Fibroblast of mammary gland (primary cell): ENCODE measurements around the gene PVALEF.

Experiments used
- DNase-seq: peaks from one replicate; pipeline ENCODE4 v3.0.0-alpha.2; 2010; ENCODE audit warnings: low read depth
- H3K4me3 ChIP-seq: 2 replicates; pipeline ENCODE4 v1.5.1; 2011; ENCODE audit warnings: low read depth, mild to moderate bottlenecking, low read length, moderate library complexity; ENCODE audit not compliant: control insufficient read depth
- TF ChIP-seq, protein P1 (sequence below): conservative IDR thresholded peaks from 2 replicates; pipeline ENCODE4 v1.5.1; 2011; ENCODE audit warnings: low read depth, low read length, inconsistent platforms; ENCODE audit not compliant: control insufficient read depth, insufficient read depth

PVALEF gene

GRCh38 chr17:81129711-81130367 lies 35.5 kb upstream of the PVALEF start:
- no peak overlapping the region for H3K4me3 ChIP-seq
- no peak for DNase-seq
- TF ChIP-seq, protein P1, sequence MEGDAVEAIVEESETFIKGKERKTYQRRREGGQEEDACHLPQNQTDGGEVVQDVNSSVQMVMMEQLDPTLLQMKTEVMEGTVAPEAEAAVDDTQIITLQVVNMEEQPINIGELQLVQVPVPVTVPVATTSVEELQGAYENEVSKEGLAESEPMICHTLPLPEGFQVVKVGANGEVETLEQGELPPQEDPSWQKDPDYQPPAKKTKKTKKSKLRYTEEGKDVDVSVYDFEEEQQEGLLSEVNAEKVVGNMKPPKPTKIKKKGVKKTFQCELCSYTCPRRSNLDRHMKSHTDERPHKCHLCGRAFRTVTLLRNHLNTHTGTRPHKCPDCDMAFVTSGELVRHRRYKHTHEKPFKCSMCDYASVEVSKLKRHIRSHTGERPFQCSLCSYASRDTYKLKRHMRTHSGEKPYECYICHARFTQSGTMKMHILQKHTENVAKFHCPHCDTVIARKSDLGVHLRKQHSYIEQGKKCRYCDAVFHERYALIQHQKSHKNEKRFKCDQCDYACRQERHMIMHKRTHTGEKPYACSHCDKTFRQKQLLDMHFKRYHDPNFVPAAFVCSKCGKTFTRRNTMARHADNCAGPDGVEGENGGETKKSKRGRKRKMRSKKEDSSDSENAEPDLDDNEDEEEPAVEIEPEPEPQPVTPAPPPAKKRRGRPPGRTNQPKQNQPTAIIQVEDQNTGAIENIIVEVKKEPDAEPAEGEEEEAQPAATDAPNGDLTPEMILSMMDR = no peak

GRCh38 chr17:81130385-81131361 lies 34.6 kb upstream of the PVALEF start:
- TF ChIP-seq, protein P1 = no peak

DNA sequence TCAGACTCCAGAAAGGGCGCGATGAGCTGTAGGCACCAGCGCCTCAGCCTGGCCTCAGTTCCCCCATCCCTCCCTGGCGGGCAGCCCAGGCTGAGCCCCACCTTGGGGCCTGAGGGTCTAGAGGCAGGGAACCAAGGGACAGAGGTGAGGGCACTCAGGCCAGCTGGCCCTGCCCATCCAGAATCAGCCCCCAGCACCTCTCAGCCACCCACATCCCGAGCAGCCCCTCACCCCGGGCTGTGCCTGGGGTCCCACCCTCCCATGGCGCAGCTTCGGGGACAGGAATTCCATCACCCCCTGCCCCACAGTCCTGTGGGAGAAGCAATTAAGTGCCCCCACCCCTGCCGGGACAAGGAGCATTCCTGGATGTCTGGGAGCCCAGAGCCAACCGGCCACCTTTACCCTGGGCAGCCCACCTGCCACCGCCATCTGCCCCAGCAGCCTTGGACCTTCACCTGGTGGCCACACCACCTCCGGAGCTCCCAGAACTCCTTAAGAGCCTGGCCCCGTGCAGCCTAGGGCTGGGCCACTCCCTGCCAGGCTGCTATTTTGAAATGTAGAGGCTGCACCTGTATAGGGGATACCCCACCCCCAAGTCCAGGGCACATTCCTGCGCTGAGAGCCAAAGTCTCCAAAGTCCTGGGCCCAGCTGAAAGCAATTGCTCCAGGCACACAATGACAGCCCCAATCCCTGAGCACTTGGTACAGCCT lies 33.7 kb upstream of the PVALEF start:
- DNase-seq = no peak
- TF ChIP-seq, protein P1 = no peak
- H3K4me3 ChIP-seq = no peak overlapping the region

More at GRCh38 chr17:81130385-81131361, 34.6 kb upstream of the PVALEF start:
- H3K4me3 ChIP-seq = no peak overlapping the region
- DNase-seq = no peak

GRCh38 chr17:81132197-81132540 lies 33.1 kb upstream of the PVALEF start:
- TF ChIP-seq, protein P1 = no peak

DNA sequence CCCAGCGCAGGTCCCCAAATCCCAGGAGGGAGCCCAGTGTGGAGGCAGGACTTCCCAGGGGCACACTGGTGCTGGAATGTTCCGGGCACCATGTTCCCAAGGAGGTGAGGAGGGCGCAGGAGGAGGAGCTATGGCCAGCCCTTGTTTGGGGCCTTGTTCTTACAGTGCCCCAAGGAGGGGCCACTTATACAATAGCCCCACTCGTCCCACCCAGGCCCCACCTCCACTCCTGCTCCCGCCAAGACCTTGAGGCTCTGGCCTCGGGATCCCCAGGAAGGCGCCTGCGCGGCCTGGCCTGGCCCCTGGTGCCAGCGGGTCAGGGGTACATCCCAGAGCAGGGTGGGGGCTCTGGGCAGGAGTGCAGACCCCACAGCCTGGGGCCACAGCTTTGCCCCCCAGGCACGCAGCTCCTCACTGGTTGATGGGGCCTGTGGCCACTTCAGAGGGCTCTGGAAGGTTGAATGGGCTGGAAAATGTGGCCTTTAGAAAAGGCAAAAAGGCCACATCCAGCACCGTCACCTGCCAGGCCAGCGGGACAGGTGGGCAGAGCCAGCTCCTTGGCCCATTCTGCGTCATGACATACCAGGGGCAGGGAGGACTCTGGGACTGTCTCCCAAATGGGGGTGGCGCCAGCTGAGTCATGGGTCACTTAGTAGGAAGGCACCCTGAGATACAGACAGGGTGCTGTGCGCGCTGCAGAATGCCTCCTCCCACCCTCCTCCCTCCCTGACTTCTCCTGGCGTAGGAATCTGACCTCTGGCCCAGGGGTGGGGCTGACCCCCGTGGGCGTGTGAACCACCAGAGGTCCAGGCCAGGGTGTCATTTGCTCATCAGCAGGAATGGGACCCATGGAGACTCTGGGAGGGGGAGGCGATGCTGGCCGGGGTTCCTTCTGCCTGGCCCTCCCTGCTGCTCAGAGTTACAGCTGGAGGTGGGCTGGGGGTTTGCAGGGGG lies 32.3 kb upstream of the PVALEF start:
- TF ChIP-seq, protein P1 = no peak
- DNase-seq = no peak
- no peak overlapping the region for H3K4me3 ChIP-seq

More at GRCh38 chr17:81132197-81132540, 33.1 kb upstream of the PVALEF start:
- no peak for DNase-seq
- no peak overlapping the region for H3K4me3 ChIP-seq
